HepG2 (cell line): ENCODE results near the gene HSPA1A. TPM values are rescaled to one million over a fixed set of nuclear protein-coding genes. Genes with fewer than 3 reads are reported as not detected.

Experiments
- BCLAF1 ChIP-seq: fragments of 450-650 bp; IDR thresholded peaks from 2 replicates; pipeline ENCODE4 v1.6.1; 2017; ENCODE audit warnings: mild to moderate bottlenecking
- CHD4 ChIP-seq: fragments of 200-600 bp; sonication (generic); IDR thresholded peaks from 2 replicates; pipeline ENCODE4 v1.7.0; 2017; ENCODE audit warnings: mild to moderate bottlenecking, low read length, borderline replicate concordance
- CREBL2 ChIP-seq: sonication (generic); formaldehyde crosslinking; IDR thresholded peaks from 2 replicates; pipeline ENCODE4 v1.8.1; 2023; ENCODE audit warnings: missing genetic modification reagents, mild to moderate bottlenecking, borderline replicate concordance
- EZH2 ChIP-seq: conservative IDR thresholded peaks from 2 replicates; pipeline ENCODE4 v1.6.1; 2012; ENCODE audit warnings: mild to moderate bottlenecking, low read depth, low read length, moderate library complexity
- IRF1 ChIP-seq: sonication (generic); formaldehyde crosslinking; IDR thresholded peaks from 2 replicates; pipeline ENCODE4 v1.4.0; 2020; ENCODE audit warnings: low read depth, mild to moderate bottlenecking, missing genetic modification reagents
- ISL2 ChIP-seq: sonication (generic); formaldehyde crosslinking; IDR thresholded peaks from 2 replicates; pipeline ENCODE4 v1.5.0; 2020; ENCODE audit warnings: missing genetic modification reagents
- MEIS1 ChIP-seq: sonication (generic); formaldehyde crosslinking; IDR thresholded peaks from 2 replicates; pipeline ENCODE4 v1.9.0; 2021; ENCODE audit warnings: mild to moderate bottlenecking, missing genetic modification reagents, moderate library complexity, borderline replicate concordance
- SIX1 ChIP-seq: sonication (generic); formaldehyde crosslinking; IDR thresholded peaks from 2 replicates; pipeline ENCODE4 v1.4.0; 2020; ENCODE audit warnings: missing genetic modification reagents, borderline replicate concordance
- SNAPC5 ChIP-seq: sonication (generic); formaldehyde crosslinking; IDR thresholded peaks from 2 replicates; pipeline ENCODE4 v1.8.1; 2023; ENCODE audit warnings: mild to moderate bottlenecking, missing genetic modification reagents, borderline replicate concordance
- SOX5 ChIP-seq: IDR thresholded peaks from 2 replicates; pipeline ENCODE4 v1.6.1; 2016; ENCODE audit warnings: borderline replicate concordance
- SSRP1 ChIP-seq: IDR thresholded peaks from 2 replicates; pipeline ENCODE4 v1.6.1; 2016; ENCODE audit warnings: control low read depth
- SYNCRIP ChIP-seq: fragments of 200-400 bp; formaldehyde crosslinking; IDR thresholded peaks from 2 replicates; pipeline ENCODE4 v1.6.1; 2018; ENCODE audit warnings: mild to moderate bottlenecking, low read depth, low read length; ENCODE audit not compliant: insufficient read depth
- TBL1XR1 ChIP-seq: fragments of 150-350 bp; IDR thresholded peaks from 2 replicates; pipeline ENCODE4 v1.6.1; 2014; ENCODE audit warnings: borderline replicate concordance, low read length; ENCODE audit not compliant: partially characterized antibody
- THAP8 ChIP-seq: sonication (generic); formaldehyde crosslinking; IDR thresholded peaks from 2 replicates; pipeline ENCODE4 v1.5.1; 2020; ENCODE audit warnings: missing genetic modification reagents, mild to moderate bottlenecking, borderline replicate concordance
- ZEB1 ChIP-seq: IDR thresholded peaks from 2 replicates; pipeline ENCODE4 v1.6.1; 2012; ENCODE audit warnings: mild to moderate bottlenecking, low read depth, inconsistent platforms; ENCODE audit not compliant: insufficient replicate concordance
- ZNF276 ChIP-seq: sonication (generic); formaldehyde crosslinking; IDR thresholded peaks from 2 replicates; pipeline ENCODE4 v1.4.0; 2020; ENCODE audit warnings: mild to moderate bottlenecking, low read depth, missing genetic modification reagents
- ZNF343 ChIP-seq: sonication (generic); formaldehyde crosslinking; IDR thresholded peaks from 2 replicates; pipeline ENCODE4 v1.4.0; 2020; ENCODE audit warnings: mild to moderate bottlenecking, missing genetic modification reagents
- ZNF510 ChIP-seq: sonication (generic); formaldehyde crosslinking; IDR thresholded peaks from 2 replicates; pipeline ENCODE4 v1.4.0; 2020; ENCODE audit warnings: low read depth, mild to moderate bottlenecking, missing genetic modification reagents
- polyA plus RNA-seq, 8 experiments: library from polyadenylated mRNA; depleted of rRNA in 3 of 8; stranded (reverse) in 7 of 8; unstranded in 1 of 8; fragments of >200 nt; fragmentation: Illumina TruSeq in 4 of 8; extraction: Trizol in 4 of 8; gene quantifications; 2 replicates each; pipeline versions ENCODE4 v1.2.1 to v1.2.3, GENCODE V29; 2011 to 2016; ENCODE audit warnings: low read depth in 4 of 8, missing spikeins in 1 of 8, mixed read lengths in 1 of 8; ENCODE audit not compliant: insufficient read depth in 1 of 8
- total RNA-seq, 5 experiments: library from RNA; depleted of rRNA; stranded (reverse); fragments of >200 nt; fragmentation: Illumina TruSeq; extraction: Trizol; gene quantifications; 2 replicates each; pipeline ENCODE4 v1.2.3, GENCODE V29; 2016; ENCODE audit warnings: low read depth in 1 of 5

Gene HSPA1A
- total and polyA plus RNA-seq, 2 of the 13 experiments (the other 11 are each of a cell fraction or from before 2014, with no cell fraction given) = 44.5 to 85.0 TPM

GRCh38 chr6:31862344-31863235, 47.2 kb downstream of the HSPA1A start, which contains the start of gene NEU1 (continued):
- TF ChIP-seq CREBL2 (CRISPR knock-in tag) (peak; percentile 19; the same call in 1 of the 2 replicates), IRF1 (CRISPR knock-in tag) (no peak), ZNF343 (CRISPR knock-in tag) (no peak), THAP8 (CRISPR knock-in tag) (peak; percentile 79; the same call in 1 of the 2 replicates), SNAPC5 (CRISPR knock-in tag) (peak; percentile 86; the same call in 1 of the 2 replicates), SSRP1 (no peak), ZNF276 (CRISPR knock-in tag) (peak; percentile 24; the same call in 1 of the 2 replicates), BCLAF1 (no peak), CHD4 (no peak), TBL1XR1 (no peak), SOX5 (peak; percentile 57; the same call in 1 of the 2 replicates), ZEB1 (peak; percentile 76), MEIS1 (CRISPR knock-in tag) (peak; percentile 88; the same call in 1 of the 2 replicates), ZNF510 (CRISPR knock-in tag) (peak; percentile 85; the same call in 1 of the 2 replicates), SIX1 (peak; percentile 61; the same call in 1 of the 2 replicates), EZH2 (no peak), SYNCRIP (no peak), ISL2 (CRISPR knock-in tag) (peak; percentile 72; the same call in 1 of the 2 replicates)
